HG02943 (cell line): ENCODE measurements around the gene DHODH.

Experiments used
- ATAC-seq: cut with Tn5 transposase; IDR thresholded peaks from one replicate; pipeline ENCODE4 v1.9.1; 2021; ENCODE audit warnings: mild to moderate bottlenecking, low read depth, moderate library complexity; ENCODE audit not compliant: unreplicated experiment

Gene DHODH

GRCh38 chr16:72013389-72013788, 4.8 kb downstream of the DHODH start:
- ATAC-seq, result no peak

GRCh38 chr16:72013888-72014581, 5.5 kb downstream of the DHODH start:
- ATAC-seq, result no peak

GRCh38 chr16:72014675-72015074, 6.1 kb downstream of the DHODH start:
- ATAC-seq, result no peak

- no peak for ATAC-seq
These were observed 6.6 kb downstream of the DHODH start for GRCh38 chr16:72015124-72015523.

- no peak for ATAC-seq
These were observed 9.9 kb downstream of the DHODH start for GRCh38 chr16:72018470-72018869.

GRCh38 chr16:72021043-72021442, 12.5 kb downstream of the DHODH start:
- ATAC-seq, result no peak

- no peak for ATAC-seq
These were observed 13.6 kb downstream of the DHODH start for GRCh38 chr16:72022127-72022526.

- ATAC-seq, result no peak
These were observed 15.4 kb downstream of the DHODH start for GRCh38 chr16:72023962-72024361.

GRCh38 chr16:72024862-72025382, 16.4 kb downstream of the DHODH start:
- ATAC-seq, result no peak

- ATAC-seq, result no peak
These were observed 17.0 kb downstream of the DHODH start for GRCh38 chr16:72025404-72026114.

- ATAC-seq, result no peak
These were observed 19.3 kb downstream of the DHODH start for GRCh38 chr16:72027669-72028378.

- no peak for ATAC-seq
These were observed 21.2 kb downstream of the DHODH start for GRCh38 chr16:72029567-72030271.

GRCh38 chr16:72033437-72033836, 24.9 kb downstream of the DHODH start:
- ATAC-seq, result no peak

- no peak for ATAC-seq
These were observed 27.6 kb downstream of the DHODH start for GRCh38 chr16:72036098-72036497.

GRCh38 chr16:72042157-72042660, 33.7 kb downstream of the DHODH start:
- no peak for ATAC-seq

- no peak for ATAC-seq
These were observed 34.5 kb downstream of the DHODH start for GRCh38 chr16:72043058-72043457.

- ATAC-seq, result no peak
These were observed 35.0 kb downstream of the DHODH start for GRCh38 chr16:72043539-72043938.

GRCh38 chr16:72044296-72044695, 35.8 kb downstream of the DHODH start:
- ATAC-seq, result no peak

GRCh38 chr16:72044825-72045359, 36.3 kb downstream of the DHODH start:
- ATAC-seq, result no peak

GRCh38 chr16:72049110-72049509, 40.6 kb downstream of the DHODH start:
- no peak for ATAC-seq
